H9 (cell line): ENCODE measurements around the gene FREM1. TPM values are rescaled to one million over a fixed set of nuclear protein-coding genes. Genes with fewer than 3 reads are reported as not detected.
A peak's percentile ranks its signal among the peaks of the same experiment; 100 is the strongest.

Source experiments
- DNase-seq: peaks from one replicate; pipeline ENCODE4 v3.0.0-alpha.2; 2017
- H2AFZ ChIP-seq: one replicate; pipeline ENCODE4 v1.6.1; 2013; ENCODE audit warnings: mild to moderate bottlenecking, low read length, control low read depth, moderate library complexity
- H2AK5ac ChIP-seq: 2 replicates; pipeline ENCODE4 v1.6.1; 2013; ENCODE audit warnings: low read length, control low read depth, mixed read lengths; ENCODE audit not compliant: insufficient read length
- H2BK120ac ChIP-seq: one replicate; pipeline ENCODE4 v1.6.1; 2013; ENCODE audit warnings: low read depth, mild to moderate bottlenecking, low read length, control low read depth, inconsistent platforms; ENCODE audit not compliant: poor library complexity, severe bottlenecking
- H2BK12ac ChIP-seq: 2 replicates; pipeline ENCODE4 v1.6.1; 2013; ENCODE audit warnings: low read length, control low read depth, mixed read lengths, low read depth; ENCODE audit not compliant: insufficient read length
- H2BK15ac ChIP-seq: 2 replicates; pipeline ENCODE4 v1.6.1; 2013; ENCODE audit warnings: low read depth, low read length, control low read depth
- H2BK20ac ChIP-seq: one replicate; pipeline ENCODE4 v1.6.1; 2013; ENCODE audit warnings: low read depth, mild to moderate bottlenecking, low read length, control low read depth, inconsistent platforms; ENCODE audit not compliant: poor library complexity, severe bottlenecking
- H2BK5ac ChIP-seq: 2 replicates; pipeline ENCODE4 v1.6.1; 2013; ENCODE audit warnings: low read length, control low read depth, mixed read lengths; ENCODE audit not compliant: insufficient read length
- H3K14ac ChIP-seq: 2 replicates; pipeline ENCODE4 v1.6.1; 2013; ENCODE audit warnings: low read length, control low read depth; ENCODE audit not compliant: insufficient read depth
- H3K18ac ChIP-seq: 2 replicates; pipeline ENCODE4 v1.6.1; 2013; ENCODE audit warnings: low read depth, mild to moderate bottlenecking, mixed read lengths, low read length, control low read depth; ENCODE audit not compliant: insufficient read length
- H3K23ac ChIP-seq: 2 replicates; pipeline ENCODE4 v1.6.1; 2013; ENCODE audit warnings: low read length, control low read depth, mixed read lengths, low read depth; ENCODE audit not compliant: insufficient read length
- H3K23me2 ChIP-seq: 2 replicates; pipeline ENCODE4 v1.6.1; 2013; ENCODE audit warnings: low read depth, mild to moderate bottlenecking, mixed read lengths, low read length, control low read depth; ENCODE audit not compliant: insufficient read length, poor library complexity, severe bottlenecking
- H3K27ac ChIP-seq: 2 replicates; pipeline ENCODE4 v1.5.1; 2013; ENCODE audit warnings: low read length, control low read depth, mixed read lengths, low read depth; ENCODE audit not compliant: insufficient read length
- H3K27me3 ChIP-seq: 2 replicates; pipeline ENCODE4 v1.6.1; 2013; ENCODE audit warnings: low read length, control low read depth, inconsistent platforms; ENCODE audit not compliant: insufficient read depth
- H3K4ac ChIP-seq: 2 replicates; pipeline ENCODE4 v1.6.1; 2013; ENCODE audit warnings: low read depth, mild to moderate bottlenecking, control low read depth, inconsistent platforms, low read length, moderate library complexity
- H3K4me1 ChIP-seq: 2 replicates; pipeline ENCODE4 v1.6.1; 2013; ENCODE audit warnings: low read length, control low read depth, inconsistent platforms; ENCODE audit not compliant: insufficient read depth
- H3K4me2 ChIP-seq: 2 replicates; pipeline ENCODE4 v1.6.1; 2013; ENCODE audit warnings: low read length, control low read depth, mixed read lengths; ENCODE audit not compliant: insufficient read length, insufficient read depth
- H3K56ac ChIP-seq: 2 replicates; pipeline ENCODE4 v1.6.1; 2013; ENCODE audit warnings: low read depth, mild to moderate bottlenecking, mixed read lengths, low read length, control low read depth; ENCODE audit not compliant: insufficient read length
- H3K79me1 ChIP-seq: 2 replicates; pipeline ENCODE4 v1.6.1; 2013; ENCODE audit warnings: low read depth, mild to moderate bottlenecking, moderate library complexity, low read length, control low read depth, inconsistent platforms; ENCODE audit not compliant: insufficient read depth, poor library complexity, severe bottlenecking
- H3K79me2 ChIP-seq: 2 replicates; pipeline ENCODE4 v1.6.1; 2013; ENCODE audit warnings: low read length, control low read depth, inconsistent platforms; ENCODE audit not compliant: insufficient read depth
- H3K9ac ChIP-seq: 2 replicates; pipeline ENCODE4 v1.6.1; 2013; ENCODE audit warnings: low read length, control low read depth, mixed read lengths; ENCODE audit not compliant: insufficient read length; ENCODE audit errors: extremely low read depth
- H3K9me3 ChIP-seq: one replicate; pipeline ENCODE4 v1.6.1; 2013; ENCODE audit warnings: low read depth, low read length, inconsistent platforms; ENCODE audit not compliant: control insufficient read depth
- H3T11ph ChIP-seq: one replicate; pipeline ENCODE4 v1.6.1; 2013; ENCODE audit warnings: mild to moderate bottlenecking, low read length, control low read depth, inconsistent platforms
- H4K20me1 ChIP-seq: one replicate; pipeline ENCODE4 v1.6.1; 2013; ENCODE audit not compliant: control insufficient read depth, insufficient read length, insufficient read depth
- H4K5ac ChIP-seq: 2 replicates; pipeline ENCODE4 v1.6.1; 2013; ENCODE audit warnings: low read depth, mild to moderate bottlenecking, mixed read lengths, low read length, control low read depth; ENCODE audit not compliant: insufficient read length
- H4K8ac ChIP-seq: replicated peaks from 2 replicates; pipeline ENCODE4 v1.6.1; 2013; ENCODE audit warnings: low read length, control low read depth, mixed read lengths, low read depth; ENCODE audit not compliant: insufficient read length
- H4K91ac ChIP-seq: 2 replicates; pipeline ENCODE4 v1.6.1; 2013; ENCODE audit warnings: low read depth, mild to moderate bottlenecking, moderate library complexity, mixed read lengths, low read length, control low read depth; ENCODE audit not compliant: insufficient read length
- H3K27ac Mint-ChIP-seq, 3 experiments: 2 replicates in 2 of 3; 3 replicates in 1 of 3; pipeline ENCODE4 v1.8.0; 2020 to 2021; ENCODE audit warnings: mixed read lengths in 3 of 3, mild to moderate bottlenecking in 1 of 3, moderate library complexity in 1 of 3
- H3K27me3 Mint-ChIP-seq: 2 replicates; pipeline ENCODE4 v1.8.0; 2021; ENCODE audit warnings: low read depth, mild to moderate bottlenecking, moderate library complexity, mixed read lengths
- H3K36me3 Mint-ChIP-seq, 3 experiments: 2 replicates in 2 of 3; 3 replicates in 1 of 3; pipeline ENCODE4 v1.8.0; 2020 to 2021; ENCODE audit warnings: low read depth in 3 of 3, mixed read lengths in 3 of 3; ENCODE audit not compliant: insufficient read depth in 1 of 3
- H3K4me1 Mint-ChIP-seq, 2 experiments: 2 replicates each; pipeline ENCODE4 v1.8.0; 2020; ENCODE audit warnings: mixed read lengths in 2 of 2
- H3K4me3 Mint-ChIP-seq, 2 experiments: 2 replicates in 1 of 2; 3 replicates in 1 of 2; pipeline ENCODE4 v1.8.0; 2020 to 2021; ENCODE audit warnings: mild to moderate bottlenecking in 2 of 2, mixed read lengths in 2 of 2, moderate library complexity in 1 of 2
- H3K9me3 Mint-ChIP-seq, 2 experiments: 2 replicates in 1 of 2; 3 replicates in 1 of 2; pipeline ENCODE4 v1.8.0; 2020; ENCODE audit warnings: mild to moderate bottlenecking in 2 of 2, mixed read lengths in 2 of 2, moderate library complexity in 1 of 2
- WGBS: extraction: QIAGEN DNeasy Blood & Tissue Kit; methylation state at CpG from one replicate; pipeline ENCODE4 v1.1.7; 2013; ENCODE audit warnings: missing lambda C conversion rate, low lambda C conversion rate, mixed read lengths; ENCODE audit not compliant: insufficient read length; ENCODE audit errors: extremely low coverage; 5-methylcytosine and 5-hydroxymethylcytosine counted together
- total RNA-seq: library from RNA; stranded (reverse); gene quantifications from 2 replicates; pipeline ENCODE4 v1.2.1, GENCODE V29; 2021
- TF ChIP-seq, protein P1 (sequence below): fragments of 200-600 bp; sonication (generic); conservative IDR thresholded peaks from 3 replicates; pipeline ENCODE4 v1.8.0; 2021; ENCODE audit warnings: antibody characterized with exemption, mild to moderate bottlenecking

The FREM1 gene
- total RNA-seq, 1 experiment from 2014 or later: 0.44 TPM

DNA sequence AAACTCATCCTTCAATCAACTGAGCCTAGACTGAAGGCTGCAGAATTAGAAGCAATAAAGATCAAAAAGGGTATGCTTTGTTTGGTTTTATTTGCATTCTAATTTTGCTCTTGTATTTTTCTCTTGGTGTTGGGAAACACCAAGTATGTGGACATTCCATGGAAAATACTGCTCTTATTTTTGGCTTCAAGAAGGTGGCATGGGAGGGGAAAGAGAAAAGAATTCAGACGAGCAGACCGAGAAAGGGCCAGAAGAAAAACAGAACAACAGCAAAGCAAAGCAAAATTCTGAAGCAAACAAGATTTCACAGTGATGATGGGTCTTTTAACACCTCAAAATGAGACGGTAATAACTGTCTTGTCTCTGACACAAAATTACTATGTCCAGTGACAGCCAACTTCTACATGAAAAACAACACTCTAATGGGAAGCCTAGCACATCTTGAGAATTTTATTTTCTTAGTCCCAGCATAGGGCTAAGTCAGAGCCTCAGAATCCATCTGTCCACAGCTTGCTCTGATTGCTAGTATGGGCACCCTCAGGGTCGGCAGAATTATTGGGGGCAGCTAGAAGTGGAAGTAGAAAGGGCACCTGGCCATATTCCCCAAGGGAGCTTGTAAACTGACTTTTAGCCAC, 26.8 kb downstream of the FREM1 start:
- Histone ChIP-seq H2BK5ac (no peak overlapping the region), H3T11ph (no peak overlapping the region), H4K5ac (no peak overlapping the region), H3K56ac (no peak overlapping the region), H3K23me2 (no peaks in the 10 kb centered on the region), H3K14ac (no peak overlapping the region), H2BK15ac (no peak overlapping the region), H3K18ac (no peak overlapping the region), H3K4ac (no peak overlapping the region), H4K91ac (no peak overlapping the region), H3K79me1 (no peaks in the 10 kb centered on the region), H2AFZ (no peak overlapping the region), H3K9me3 (no peaks in the 10 kb centered on the region), H3K79me2 (no peaks in the 10 kb centered on the region), H2AK5ac (no peak overlapping the region), H3K27ac (no peak overlapping the region), H4K8ac (no peak overlapping the region), H3K27me3 (no peaks in the 10 kb centered on the region), H3K4me2 (no peak overlapping the region), H2BK120ac (no peak overlapping the region), H2BK12ac (no peak overlapping the region), H2BK20ac (no peak overlapping the region), H3K4me1 (no peaks in the 10 kb centered on the region), H3K9ac (no peak overlapping the region), H4K20me1 (no peaks in the 10 kb centered on the region), H3K23ac (no peak overlapping the region)
- peak overlapping the region in 2 of 3 experiments; percentile 8; a peak in 3 of 7 replicates for H3K27ac Mint-ChIP-seq
- DNase-seq: no peak
- H3K9me3 Mint-ChIP-seq: peaks cover under 1 to 1% of the 10 kb centered on the region in 2 experiments; a peak in 2 of 5 replicates
- H3K27me3 Mint-ChIP-seq: no peaks in the 10 kb centered on the region
- TF ChIP-seq, protein P1, sequence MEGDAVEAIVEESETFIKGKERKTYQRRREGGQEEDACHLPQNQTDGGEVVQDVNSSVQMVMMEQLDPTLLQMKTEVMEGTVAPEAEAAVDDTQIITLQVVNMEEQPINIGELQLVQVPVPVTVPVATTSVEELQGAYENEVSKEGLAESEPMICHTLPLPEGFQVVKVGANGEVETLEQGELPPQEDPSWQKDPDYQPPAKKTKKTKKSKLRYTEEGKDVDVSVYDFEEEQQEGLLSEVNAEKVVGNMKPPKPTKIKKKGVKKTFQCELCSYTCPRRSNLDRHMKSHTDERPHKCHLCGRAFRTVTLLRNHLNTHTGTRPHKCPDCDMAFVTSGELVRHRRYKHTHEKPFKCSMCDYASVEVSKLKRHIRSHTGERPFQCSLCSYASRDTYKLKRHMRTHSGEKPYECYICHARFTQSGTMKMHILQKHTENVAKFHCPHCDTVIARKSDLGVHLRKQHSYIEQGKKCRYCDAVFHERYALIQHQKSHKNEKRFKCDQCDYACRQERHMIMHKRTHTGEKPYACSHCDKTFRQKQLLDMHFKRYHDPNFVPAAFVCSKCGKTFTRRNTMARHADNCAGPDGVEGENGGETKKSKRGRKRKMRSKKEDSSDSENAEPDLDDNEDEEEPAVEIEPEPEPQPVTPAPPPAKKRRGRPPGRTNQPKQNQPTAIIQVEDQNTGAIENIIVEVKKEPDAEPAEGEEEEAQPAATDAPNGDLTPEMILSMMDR: no peak
- H3K4me1 Mint-ChIP-seq: peaks cover 13 to 15% of the 10 kb centered on the region in 2 experiments
- H3K36me3 Mint-ChIP-seq: no peaks in the 10 kb centered on the region
- no CpG with 5 or more reads among the region's 4 CpGs for WGBS
- no peak overlapping the region for H3K4me3 Mint-ChIP-seq
